Suppressor macrophage treated with lipopolysaccharide for 1 hour (primary cell): ENCODE measurements around the gene CKAP2L.

Source experiments
- DNase-seq, 3 donors: peaks; one replicate each; pipeline ENCODE4 v3.0.0-alpha.2; 2020 to 2022

CKAP2L gene

GRCh38 chr2:112764071-112765044 lies at the start of gene CKAP2L:
Gene CKAP2L (minus strand): TSS chr2:112764609. CDS start chr2:112764598, 11 bp downstream.
- DNase-seq, result peak; percentile 98 to 99 (median 99)

- DNase-seq, result no peak
These were observed 49.0 kb upstream of the CKAP2L start for GRCh38 chr2:112813280-112813966.

GRCh38 chr2:112812318-112813267 lies 48.2 kb upstream of the CKAP2L start:
- peak; percentile 91 to 94 (median 91) for DNase-seq

GRCh38 chr2:112811841-112812306 lies 47.5 kb upstream of the CKAP2L start:
- peak; percentile 88 to 99 (median 96) for DNase-seq

GRCh38 chr2:112811276-112811831 lies 46.9 kb upstream of the CKAP2L start:
- no peak for DNase-seq

GRCh38 chr2:112809112-112809511 lies 44.7 kb upstream of the CKAP2L start:
- no peak for DNase-seq

GRCh38 chr2:112807233-112807807 lies 42.9 kb upstream of the CKAP2L start:
- no peak for DNase-seq

GRCh38 chr2:112805542-112805941 lies 41.1 kb upstream of the CKAP2L start:
- no peak for DNase-seq

GRCh38 chr2:112803691-112804521 lies 39.5 kb upstream of the CKAP2L start:
- DNase-seq, result peak in 2 of 3 donors; percentile 62 to 64

- no peak for DNase-seq
These were observed 36.6 kb upstream of the CKAP2L start for GRCh38 chr2:112800881-112801583.

GRCh38 chr2:112798979-112799975 lies 34.9 kb upstream of the CKAP2L start:
- peak; percentile 86 to 98 (median 96) for DNase-seq

GRCh38 chr2:112796486-112796885 lies 32.1 kb upstream of the CKAP2L start:
- peak; percentile 36 to 62 (median 48) for DNase-seq

GRCh38 chr2:112795774-112796173 lies 31.4 kb upstream of the CKAP2L start:
- DNase-seq, result peak; percentile 85 to 97 (median 92)

- DNase-seq, result peak; percentile 64 to 73 (median 66)
These were observed 30.4 kb upstream of the CKAP2L start for GRCh38 chr2:112794841-112795240.

GRCh38 chr2:112794131-112794733 lies 29.8 kb upstream of the CKAP2L start:
- DNase-seq, result peak; percentile 91 to 97 (median 96)

- DNase-seq, result peak; percentile 84 to 98 (median 95)
These were observed 29.1 kb upstream of the CKAP2L start for GRCh38 chr2:112793449-112793978.

- no peak for DNase-seq
These were observed 28.0 kb upstream of the CKAP2L start for GRCh38 chr2:112792419-112792818.

GRCh38 chr2:112791693-112792230 lies 27.4 kb upstream of the CKAP2L start:
- DNase-seq, result no peak
